Endothelial cell of umbilical vein (primary cell): ENCODE measurements around the gene IL22RA1.

ENCODE experiments used
- EZH2 ChIP-seq: IDR thresholded peaks from 2 replicates; pipeline ENCODE4 v1.6.1; 2012; ENCODE audit warnings: borderline replicate concordance, low read depth, mild to moderate bottlenecking, moderate library complexity, low read length, inconsistent platforms; ENCODE audit not compliant: severe bottlenecking
- FOS ChIP-seq: IDR thresholded peaks from 2 replicates; pipeline ENCODE4 v1.6.1; 2011; ENCODE audit warnings: mild to moderate bottlenecking, low read length, moderate library complexity, borderline replicate concordance; ENCODE audit not compliant: insufficient read depth
- JUN ChIP-seq: IDR thresholded peaks from 2 replicates; pipeline ENCODE4 v1.6.1; 2011; ENCODE audit warnings: borderline replicate concordance, low read depth; ENCODE audit not compliant: insufficient read length, insufficient read depth
- MYC ChIP-seq: IDR thresholded peaks from one replicate; pipeline ENCODE4 v1.6.1; 2011; ENCODE audit warnings: mild to moderate bottlenecking, low read depth, low read length
- POLR2A ChIP-seq: IDR thresholded peaks from 2 replicates; pipeline ENCODE4 v1.6.1; 2012; ENCODE audit warnings: low read depth, mild to moderate bottlenecking, control low read depth, low read length
- POLR2AphosphoS5 ChIP-seq: IDR thresholded peaks from 2 replicates; pipeline ENCODE4 v1.6.1; 2012; ENCODE audit warnings: low read depth, mild to moderate bottlenecking, control low read depth, low read length, moderate library complexity; ENCODE audit not compliant: insufficient read depth
- TF ChIP-seq, protein P1 (sequence below), 2 donors: IDR thresholded peaks; 1 replicate in 1 of 2; 2 replicates in 1 of 2; pipeline ENCODE4 v1.5.1; 2011; ENCODE audit warnings: low read length in 2 of 2, mild to moderate bottlenecking in 2 of 2, moderate library complexity in 2 of 2, control low read depth in 1 of 2, inconsistent platforms in 1 of 2, low read depth in 1 of 2; ENCODE audit not compliant: insufficient read depth in 1 of 2; ENCODE audit errors: extremely low read depth in 1 of 2
- TF ChIP-seq, protein P2 (sequence below): IDR thresholded peaks from 2 replicates; pipeline ENCODE4 v1.6.1; 2011; ENCODE audit not compliant: insufficient read depth, insufficient read length

DNA sequence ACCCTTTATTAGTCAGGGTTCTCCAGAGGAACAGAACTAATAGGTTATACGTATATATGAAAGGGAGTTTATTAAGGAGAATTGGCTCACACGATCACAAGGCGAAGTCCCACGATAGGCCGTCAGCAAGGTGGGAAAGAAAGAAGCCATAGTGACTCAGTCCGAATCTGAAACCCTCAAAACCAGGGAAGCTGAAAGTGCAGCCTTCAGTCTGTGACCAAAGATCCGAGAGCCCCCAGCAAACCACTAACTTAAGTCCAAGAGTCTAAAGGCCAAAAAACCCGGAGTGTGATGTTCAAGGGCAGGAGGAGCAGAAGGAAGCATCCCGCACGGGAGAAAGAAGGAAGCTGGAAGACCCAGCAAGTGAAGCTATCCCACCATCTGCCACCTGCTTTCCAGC lies 34.2 kb upstream of the IL22RA1 start:
- TF ChIP-seq, protein P1, sequence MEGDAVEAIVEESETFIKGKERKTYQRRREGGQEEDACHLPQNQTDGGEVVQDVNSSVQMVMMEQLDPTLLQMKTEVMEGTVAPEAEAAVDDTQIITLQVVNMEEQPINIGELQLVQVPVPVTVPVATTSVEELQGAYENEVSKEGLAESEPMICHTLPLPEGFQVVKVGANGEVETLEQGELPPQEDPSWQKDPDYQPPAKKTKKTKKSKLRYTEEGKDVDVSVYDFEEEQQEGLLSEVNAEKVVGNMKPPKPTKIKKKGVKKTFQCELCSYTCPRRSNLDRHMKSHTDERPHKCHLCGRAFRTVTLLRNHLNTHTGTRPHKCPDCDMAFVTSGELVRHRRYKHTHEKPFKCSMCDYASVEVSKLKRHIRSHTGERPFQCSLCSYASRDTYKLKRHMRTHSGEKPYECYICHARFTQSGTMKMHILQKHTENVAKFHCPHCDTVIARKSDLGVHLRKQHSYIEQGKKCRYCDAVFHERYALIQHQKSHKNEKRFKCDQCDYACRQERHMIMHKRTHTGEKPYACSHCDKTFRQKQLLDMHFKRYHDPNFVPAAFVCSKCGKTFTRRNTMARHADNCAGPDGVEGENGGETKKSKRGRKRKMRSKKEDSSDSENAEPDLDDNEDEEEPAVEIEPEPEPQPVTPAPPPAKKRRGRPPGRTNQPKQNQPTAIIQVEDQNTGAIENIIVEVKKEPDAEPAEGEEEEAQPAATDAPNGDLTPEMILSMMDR (IDR thresholded peaks at IDR 0.05; ENCODE audit: extremely low read depth in 1 of 2, insufficient read depth in 1 of 2, low read depth in 1 of 2, low read length in 2 of 2): no peak
- TF ChIP-seq EZH2 (no peak), POLR2A (no peak), JUN (no peak), MYC (no peak), POLR2AphosphoS5 (no peak), FOS (no peak)
- TF ChIP-seq, protein P2, sequence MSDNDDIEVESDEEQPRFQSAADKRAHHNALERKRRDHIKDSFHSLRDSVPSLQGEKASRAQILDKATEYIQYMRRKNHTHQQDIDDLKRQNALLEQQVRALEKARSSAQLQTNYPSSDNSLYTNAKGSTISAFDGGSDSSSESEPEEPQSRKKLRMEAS: no peak
